ENCODE data around the gene DENND1A.
"Not testable (repeated sequence)": the region's sequence is repeated elsewhere in the genome, so short reads cannot be mapped to it uniquely, and the experiment has no call there.

The DENND1A gene

GRCh38 chr9:123816817-123817472 lies 113.0 kb downstream of the DENND1A start:
- ChIA-PET POLR2A (no interaction called here), CTCF (interaction anchor here (0.6 to 0.7 kb wide), 2 partner anchors 96 to 601 kb away, joined by 3 to 4 read pairs; no protein-coding TSS in a partner anchor)
- no peak for TF ChIP-seq L3MBTL2 (conservative IDR thresholded peaks at IDR 0.05)
- TF ChIP-seq LEF1 (IDR thresholded peaks at IDR 0.05; ENCODE audit: borderline replicate concordance) = no peak
- TF ChIP-seq SP1 (IDR thresholded peaks at IDR 0.05) = no peak
- TF ChIP-seq FOXA1 (IDR thresholded peaks at IDR 0.05) = no peak
- TF ChIP-seq BHLHE40 (IDR thresholded peaks at IDR 0.05; ENCODE audit: borderline replicate concordance) = no peak
- TF ChIP-seq HDGF (IDR thresholded peaks at IDR 0.05; ENCODE audit: borderline replicate concordance) = no peak
- no peak for TF ChIP-seq SUZ12 (IDR thresholded peaks at IDR 0.05)
- TF ChIP-seq ARNT (IDR thresholded peaks at IDR 0.05) = no peak
- TF ChIP-seq ELF4 (IDR thresholded peaks at IDR 0.05) = no peak
- TF ChIP-seq TARDBP (IDR thresholded peaks at IDR 0.05) = no peak
- TF ChIP-seq CTBP1 (IDR thresholded peaks at IDR 0.05; ENCODE audit: borderline replicate concordance) = no peak
- TF ChIP-seq ZNF384 (IDR thresholded peaks at IDR 0.05) = no peak
- TF ChIP-seq FOXM1 (IDR thresholded peaks at IDR 0.05; ENCODE audit: borderline replicate concordance) = no peak
- no peak for TF ChIP-seq PKNOX1 (IDR thresholded peaks at IDR 0.05)
- no peak for TF ChIP-seq NFRKB (IDR thresholded peaks at IDR 0.05)
- no peak for TF ChIP-seq FOXK2 (IDR thresholded peaks at IDR 0.05)
- DNase-seq (ENCODE audit: extremely low spot score) = no peak

- CTCF ChIA-PET; POLR2A ChIA-PET; DNase-seq (ENCODE audit: extremely low spot score): not testable (repeated sequence)
Observed at GRCh38 chr9:123815856-123816255, 114.1 kb downstream of the DENND1A start.

- no peak for DNase-seq (ENCODE audit: extremely low spot score)
- CTCF ChIA-PET = no interaction called here
- TF ChIP-seq ARNT (IDR thresholded peaks at IDR 0.05) (no peak), BHLHE40 (IDR thresholded peaks at IDR 0.05; ENCODE audit: borderline replicate concordance) (no peak), NFRKB (IDR thresholded peaks at IDR 0.05) (no peak), FOXK2 (IDR thresholded peaks at IDR 0.05) (no peak), SP1 (IDR thresholded peaks at IDR 0.05) (no peak), ELF4 (IDR thresholded peaks at IDR 0.05) (no peak), PKNOX1 (IDR thresholded peaks at IDR 0.05) (no peak)
Observed at GRCh38 chr9:123814496-123814895, 115.4 kb downstream of the DENND1A start.

GRCh38 chr9:123812984-123813383 lies 116.9 kb downstream of the DENND1A start:
- CTCF ChIA-PET = no interaction called here
- TF ChIP-seq ZNF384 (IDR thresholded peaks at IDR 0.05) = no peak
- no peak for TF ChIP-seq ELF4 (IDR thresholded peaks at IDR 0.05)
- no peak for TF ChIP-seq SP1 (IDR thresholded peaks at IDR 0.05)
- TF ChIP-seq L3MBTL2 (conservative IDR thresholded peaks at IDR 0.05) = no peak
- no peak for TF ChIP-seq LEF1 (IDR thresholded peaks at IDR 0.05; ENCODE audit: borderline replicate concordance)
- TF ChIP-seq CTBP1 (IDR thresholded peaks at IDR 0.05; ENCODE audit: borderline replicate concordance) = no peak
- no peak for TF ChIP-seq NFRKB (IDR thresholded peaks at IDR 0.05)
- TF ChIP-seq BHLHE40 (IDR thresholded peaks at IDR 0.05; ENCODE audit: borderline replicate concordance) = no peak
- TF ChIP-seq FOXM1 (IDR thresholded peaks at IDR 0.05; ENCODE audit: borderline replicate concordance) = no peak
- no peak for TF ChIP-seq HDGF (IDR thresholded peaks at IDR 0.05; ENCODE audit: borderline replicate concordance)
- POLR2A ChIA-PET = no interaction called here
- no peak for DNase-seq (ENCODE audit: extremely low spot score)

More at GRCh38 chr9:123814496-123814895, 115.4 kb downstream of the DENND1A start:
- POLR2A ChIA-PET = no interaction called here

- no peak for DNase-seq (ENCODE audit: extremely low spot score)
- ChIA-PET POLR2A (no interaction called here), CTCF (no interaction called here)
- TF ChIP-seq FOXA1 (IDR thresholded peaks at IDR 0.05) (no peak), BHLHE40 (IDR thresholded peaks at IDR 0.05; ENCODE audit: borderline replicate concordance) (no peak), ARNT (IDR thresholded peaks at IDR 0.05) (no peak), TARDBP (IDR thresholded peaks at IDR 0.05) (no peak), L3MBTL2 (conservative IDR thresholded peaks at IDR 0.05) (no peak), LEF1 (IDR thresholded peaks at IDR 0.05; ENCODE audit: borderline replicate concordance) (no peak), SUZ12 (IDR thresholded peaks at IDR 0.05) (no peak), FOXK2 (IDR thresholded peaks at IDR 0.05) (no peak), NFRKB (IDR thresholded peaks at IDR 0.05) (no peak), ELF4 (IDR thresholded peaks at IDR 0.05) (no peak), PKNOX1 (IDR thresholded peaks at IDR 0.05) (no peak), CTBP1 (IDR thresholded peaks at IDR 0.05; ENCODE audit: borderline replicate concordance) (no peak), FOXM1 (IDR thresholded peaks at IDR 0.05; ENCODE audit: borderline replicate concordance) (no peak), SP1 (IDR thresholded peaks at IDR 0.05) (no peak), HDGF (IDR thresholded peaks at IDR 0.05; ENCODE audit: borderline replicate concordance) (no peak), ZNF384 (IDR thresholded peaks at IDR 0.05) (no peak)
Observed at GRCh38 chr9:123807251-123807650, 122.7 kb downstream of the DENND1A start.

GRCh38 chr9:123806829-123807228 lies 123.1 kb downstream of the DENND1A start:
- ChIA-PET CTCF (no interaction called here), POLR2A (no interaction called here)
- no peak for DNase-seq (ENCODE audit: extremely low spot score)
- no peak for TF ChIP-seq HDGF (IDR thresholded peaks at IDR 0.05; ENCODE audit: borderline replicate concordance)
- no peak for TF ChIP-seq L3MBTL2 (conservative IDR thresholded peaks at IDR 0.05)
- no peak for TF ChIP-seq FOXK2 (IDR thresholded peaks at IDR 0.05)

- no peak for TF ChIP-seq SP1 (IDR thresholded peaks at IDR 0.05)
- no peak for TF ChIP-seq SUZ12 (IDR thresholded peaks at IDR 0.05)
- no peak for TF ChIP-seq FOXM1 (IDR thresholded peaks at IDR 0.05; ENCODE audit: borderline replicate concordance)
- no peak for TF ChIP-seq ELF4 (IDR thresholded peaks at IDR 0.05)
- no peak for TF ChIP-seq L3MBTL2 (conservative IDR thresholded peaks at IDR 0.05)
- POLR2A ChIA-PET = no interaction called here
- DNase-seq (ENCODE audit: extremely low spot score) = no peak
- CTCF ChIA-PET = no interaction called here
Observed at GRCh38 chr9:123798195-123798594, 131.7 kb downstream of the DENND1A start.

Measured in HEK293T (cell line).